Panc1 (cell line): ENCODE measurements around the gene TBKBP1. TPM values are rescaled to one million over a fixed set of nuclear protein-coding genes. Genes with fewer than 3 reads are reported as not detected.

Experiments
- ATAC-seq: fragments of 200-7000 bp; cut with Tn5 transposase; 2 replicates; pipeline ENCODE4 v1.9.1; 2020; ENCODE audit warnings: mild to moderate bottlenecking, moderate library complexity
- BruUV-seq: library from RNA; stranded (reverse); fragments of 400-500 nt; replicated peaks from 2 replicates; lab custom pipeline; 2021; lab: Mats Ljungman, UMichigan
- CTCF ChIA-PET: fragments of 300-600 bp; sonication (Branson Sonifier 250); formaldehyde crosslinking; loops from one replicate; lab custom pipeline; 2022; ENCODE audit warnings: antibody characterized with exemption; lab: Charles Lee
- POLR2A ChIA-PET: fragments of 300-600 bp; sonication (Branson Sonifier 250); formaldehyde crosslinking; loops from one replicate; lab custom pipeline; 2022; ENCODE audit warnings: antibody characterized with exemption; lab: Charles Lee
- DNase-seq: peaks from one replicate; pipeline ENCODE4 v3.0.0-alpha.2; 2010; ENCODE audit warnings: low read depth, low spot score
- H3K27ac ChIP-seq: 2 replicates; pipeline ENCODE4 v1.5.1; 2011; ENCODE audit warnings: mild to moderate bottlenecking, low read length, inconsistent platforms
- H3K27me3 ChIP-seq: fragments of 200-500 bp; sonication (Bioruptor generic); 2 replicates; pipeline ENCODE4 v1.6.0; 2014; ENCODE audit warnings: low read length, inconsistent platforms; ENCODE audit not compliant: control insufficient read depth, insufficient read depth
- H3K36me3 ChIP-seq: fragments of 200-500 bp; sonication (Bioruptor generic); 2 replicates; pipeline ENCODE4 v1.5.1; 2014; ENCODE audit warnings: inconsistent platforms, mild to moderate bottlenecking, low read length, moderate library complexity; ENCODE audit not compliant: control insufficient read depth, insufficient read depth
- H3K4me1 ChIP-seq: 2 replicates; pipeline ENCODE4 v1.5.1; 2011; ENCODE audit warnings: inconsistent platforms, mild to moderate bottlenecking, low read length, moderate library complexity; ENCODE audit not compliant: control insufficient read depth, insufficient read depth
- H3K4me3 ChIP-seq, 2 experiments: 2 replicates each; pipeline ENCODE4 v1.5.1; 2011 to 2012; ENCODE audit warnings: low read depth in 2 of 2, low read length in 2 of 2, mild to moderate bottlenecking in 2 of 2, inconsistent platforms in 1 of 2, moderate library complexity in 1 of 2
- H3K9me3 ChIP-seq: fragments of 200-500 bp; sonication (Bioruptor generic); 2 replicates; pipeline ENCODE4 v1.5.1; 2014; ENCODE audit warnings: low read depth, mild to moderate bottlenecking, inconsistent platforms, low read length, moderate library complexity; ENCODE audit not compliant: control insufficient read depth, insufficient read depth
- POLR2AphosphoS5 ChIP-seq: IDR thresholded peaks from 2 replicates; pipeline ENCODE4 v1.6.1; 2012; ENCODE audit warnings: mild to moderate bottlenecking, low read depth, low read length, moderate library complexity
- SIN3A ChIP-seq: IDR thresholded peaks from 2 replicates; pipeline ENCODE4 v1.6.1; 2012; ENCODE audit warnings: low read depth, mild to moderate bottlenecking, low read length, moderate library complexity, borderline replicate concordance; ENCODE audit not compliant: insufficient read depth
- TCF7L2 ChIP-seq: IDR thresholded peaks from 2 replicates; pipeline ENCODE4 v1.6.1; 2011; ENCODE audit warnings: mild to moderate bottlenecking, low read depth, low read length, inconsistent platforms
- in situ Hi-C: cut with HindIII; loops from 2 replicates; pipeline ENCODE4 v1.10.0; 2016; ENCODE audit warnings: low sequenced_read_pairs, low pct_unique_long_range_greater_than_20kb
- intact Hi-C: fragments of 100-400 bp; cut with micrococcal nuclease; formaldehyde crosslinking; loops from one replicate; pipeline ENCODE4 v1.10.0; 2022; ENCODE audit not compliant: unreplicated experiment
- total RNA-seq: library from RNA; stranded (reverse); gene quantifications from one replicate; pipeline ENCODE4 v1.2.1, GENCODE V29; 2021; ENCODE audit not compliant: unreplicated experiment
- TF ChIP-seq, protein P1 (sequence below): fragments of 450-650 bp; IDR thresholded peaks from 2 replicates; pipeline ENCODE4 v1.5.1; 2017; ENCODE audit warnings: mild to moderate bottlenecking
- TF ChIP-seq, protein P2 (sequence below), 2 experiments: IDR thresholded peaks; 2 replicates each; pipeline ENCODE4 v1.6.1; 2011 to 2012; ENCODE audit warnings: low read depth in 2 of 2, control low read depth in 1 of 2, low read length in 1 of 2, mild to moderate bottlenecking in 1 of 2, moderate library complexity in 1 of 2; ENCODE audit not compliant: insufficient read depth in 1 of 2

The TBKBP1 gene
- total RNA-seq, 1 experiment from 2014 or later: 12.0 TPM

DNA sequence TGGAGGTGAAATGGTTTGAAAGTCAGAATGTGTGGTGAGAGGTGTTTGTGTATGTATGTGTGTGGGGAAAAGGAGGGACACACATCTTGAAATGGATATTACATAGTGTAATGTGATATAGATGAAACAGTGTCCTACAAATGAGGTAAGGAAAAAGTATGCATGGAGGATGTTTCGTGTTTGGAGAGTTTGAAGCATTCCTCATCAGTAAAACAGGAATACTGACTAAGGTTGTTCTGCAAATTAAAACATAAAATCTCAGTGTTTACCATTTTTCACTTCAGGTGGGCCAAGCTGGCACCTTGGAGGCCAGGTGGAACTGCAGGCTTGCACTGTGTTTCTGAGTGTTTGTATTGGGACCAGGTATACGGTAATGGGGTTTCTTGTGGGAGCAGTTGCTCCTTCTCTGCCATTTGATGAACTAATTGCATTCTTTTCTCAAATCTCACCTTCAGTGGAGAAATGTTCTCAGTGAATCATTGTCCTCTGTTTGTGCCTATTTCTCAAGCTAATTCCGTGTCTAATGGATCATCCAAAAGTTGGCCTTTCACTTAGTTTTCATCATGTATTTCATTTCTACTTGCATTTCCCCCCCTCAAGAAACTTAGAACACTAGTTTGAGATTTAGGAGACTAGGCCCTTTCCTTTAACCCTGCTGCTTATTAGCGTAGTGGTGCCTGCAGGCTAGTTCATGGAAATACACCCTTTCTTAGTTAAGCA is 8.2 kb upstream of the TBKBP1 start:
- TF ChIP-seq, protein P1, sequence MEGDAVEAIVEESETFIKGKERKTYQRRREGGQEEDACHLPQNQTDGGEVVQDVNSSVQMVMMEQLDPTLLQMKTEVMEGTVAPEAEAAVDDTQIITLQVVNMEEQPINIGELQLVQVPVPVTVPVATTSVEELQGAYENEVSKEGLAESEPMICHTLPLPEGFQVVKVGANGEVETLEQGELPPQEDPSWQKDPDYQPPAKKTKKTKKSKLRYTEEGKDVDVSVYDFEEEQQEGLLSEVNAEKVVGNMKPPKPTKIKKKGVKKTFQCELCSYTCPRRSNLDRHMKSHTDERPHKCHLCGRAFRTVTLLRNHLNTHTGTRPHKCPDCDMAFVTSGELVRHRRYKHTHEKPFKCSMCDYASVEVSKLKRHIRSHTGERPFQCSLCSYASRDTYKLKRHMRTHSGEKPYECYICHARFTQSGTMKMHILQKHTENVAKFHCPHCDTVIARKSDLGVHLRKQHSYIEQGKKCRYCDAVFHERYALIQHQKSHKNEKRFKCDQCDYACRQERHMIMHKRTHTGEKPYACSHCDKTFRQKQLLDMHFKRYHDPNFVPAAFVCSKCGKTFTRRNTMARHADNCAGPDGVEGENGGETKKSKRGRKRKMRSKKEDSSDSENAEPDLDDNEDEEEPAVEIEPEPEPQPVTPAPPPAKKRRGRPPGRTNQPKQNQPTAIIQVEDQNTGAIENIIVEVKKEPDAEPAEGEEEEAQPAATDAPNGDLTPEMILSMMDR: no peak
- TF ChIP-seq TCF7L2 (no peak), POLR2AphosphoS5 (no peak), SIN3A (no peak)
- TF ChIP-seq, protein P2, sequence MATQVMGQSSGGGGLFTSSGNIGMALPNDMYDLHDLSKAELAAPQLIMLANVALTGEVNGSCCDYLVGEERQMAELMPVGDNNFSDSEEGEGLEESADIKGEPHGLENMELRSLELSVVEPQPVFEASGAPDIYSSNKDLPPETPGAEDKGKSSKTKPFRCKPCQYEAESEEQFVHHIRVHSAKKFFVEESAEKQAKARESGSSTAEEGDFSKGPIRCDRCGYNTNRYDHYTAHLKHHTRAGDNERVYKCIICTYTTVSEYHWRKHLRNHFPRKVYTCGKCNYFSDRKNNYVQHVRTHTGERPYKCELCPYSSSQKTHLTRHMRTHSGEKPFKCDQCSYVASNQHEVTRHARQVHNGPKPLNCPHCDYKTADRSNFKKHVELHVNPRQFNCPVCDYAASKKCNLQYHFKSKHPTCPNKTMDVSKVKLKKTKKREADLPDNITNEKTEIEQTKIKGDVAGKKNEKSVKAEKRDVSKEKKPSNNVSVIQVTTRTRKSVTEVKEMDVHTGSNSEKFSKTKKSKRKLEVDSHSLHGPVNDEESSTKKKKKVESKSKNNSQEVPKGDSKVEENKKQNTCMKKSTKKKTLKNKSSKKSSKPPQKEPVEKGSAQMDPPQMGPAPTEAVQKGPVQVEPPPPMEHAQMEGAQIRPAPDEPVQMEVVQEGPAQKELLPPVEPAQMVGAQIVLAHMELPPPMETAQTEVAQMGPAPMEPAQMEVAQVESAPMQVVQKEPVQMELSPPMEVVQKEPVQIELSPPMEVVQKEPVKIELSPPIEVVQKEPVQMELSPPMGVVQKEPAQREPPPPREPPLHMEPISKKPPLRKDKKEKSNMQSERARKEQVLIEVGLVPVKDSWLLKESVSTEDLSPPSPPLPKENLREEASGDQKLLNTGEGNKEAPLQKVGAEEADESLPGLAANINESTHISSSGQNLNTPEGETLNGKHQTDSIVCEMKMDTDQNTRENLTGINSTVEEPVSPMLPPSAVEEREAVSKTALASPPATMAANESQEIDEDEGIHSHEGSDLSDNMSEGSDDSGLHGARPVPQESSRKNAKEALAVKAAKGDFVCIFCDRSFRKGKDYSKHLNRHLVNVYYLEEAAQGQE (IDR thresholded peaks at IDR 0.05; ENCODE audit: insufficient read depth in 1 of 2, low read depth in 2 of 2, low read length in 1 of 2): no peak
- intact Hi-C loops: no loop called here
- Histone ChIP-seq H3K27me3 (no peaks in the 10 kb centered on the region), H3K36me3 (peaks cover 20% of the 10 kb centered on the region), H3K9me3 (no peaks in the 10 kb centered on the region), H3K4me3 (no peak overlapping the region), H3K27ac (no peak overlapping the region), H3K4me1 (peaks cover 22% of the 10 kb centered on the region)
- in situ Hi-C loops: no loop called here
- no TSS peak for BruUV-seq
- POLR2A ChIA-PET: interaction anchor here (0.6 kb wide), 1 partner anchor 47 kb away, joined by 8 read pairs; no protein-coding TSS in a partner anchor
- DNase-seq (no peak), ATAC-seq (no peak)
- CTCF ChIA-PET: no interaction called here

DNA sequence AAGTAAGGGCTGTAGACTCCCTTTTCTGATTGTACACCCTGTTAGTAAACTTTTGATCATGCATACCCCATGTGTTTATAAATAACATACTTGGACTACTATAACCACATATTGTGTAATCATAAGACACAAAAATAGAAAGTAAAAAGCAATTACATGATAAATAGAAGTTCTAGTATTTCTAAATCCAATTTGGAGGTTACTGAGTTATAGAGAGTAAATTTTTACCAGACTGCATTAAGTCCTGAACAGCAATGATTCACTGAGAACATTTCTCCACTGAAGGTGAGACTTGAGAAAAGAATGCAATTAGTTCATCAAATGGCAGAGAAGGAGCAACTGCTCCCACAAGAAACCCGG is 7.7 kb upstream of the TBKBP1 start:
- in situ Hi-C loops: no loop called here
- intact Hi-C loops: no loop called here
- Histone ChIP-seq H3K9me3 (no peaks in the 10 kb centered on the region), H3K4me3 (no peak overlapping the region), H3K4me1 (peaks cover 22% of the 10 kb centered on the region), H3K36me3 (peaks cover 19% of the 10 kb centered on the region), H3K27me3 (no peaks in the 10 kb centered on the region), H3K27ac (no peak overlapping the region)
- ChIA-PET POLR2A (no interaction called here), CTCF (no interaction called here)
- no peak for DNase-seq
- no TSS peak for BruUV-seq
- no peak for ATAC-seq
- TF ChIP-seq POLR2AphosphoS5 (no peak), SIN3A (no peak), TCF7L2 (no peak)
- TF ChIP-seq, protein P2 (IDR thresholded peaks at IDR 0.05; ENCODE audit: insufficient read depth in 1 of 2, low read depth in 2 of 2, low read length in 1 of 2): no peak
- TF ChIP-seq, protein P1: no peak
